Activated CD4-positive, alpha-beta T cell treated with anti-CD3 and anti-CD28 coated beads, Interleukin-2, amount 10 ng/mL, durations not matched to agents 7 days and 5 days (primary cell): ENCODE data around the gene MARK4. TPM values are rescaled to one million over a fixed set of nuclear protein-coding genes. Genes with fewer than 3 reads are reported as not detected.

Source experiments
- CTCF ChIA-PET: fragments of 350-600 bp; sonication (Branson Sonifier 250); formaldehyde crosslinking; loops from one replicate; lab custom pipeline; 2021; ENCODE audit warnings: antibody characterized with exemption; lab: Charles Lee
- POLR2A ChIA-PET: fragments of 350-600 bp; sonication (Branson Sonifier 250); formaldehyde crosslinking; loops from one replicate; lab custom pipeline; 2021; ENCODE audit warnings: antibody characterized with exemption; lab: Charles Lee
- DNase-seq: peaks from one replicate; pipeline ENCODE4 v3.0.0-alpha.2; 2020
- H3K27ac Mint-ChIP-seq: one replicate; pipeline ENCODE4 v1.8.0; 2021; ENCODE audit warnings: mild to moderate bottlenecking, moderate library complexity, mixed read lengths
- H3K27me3 Mint-ChIP-seq: one replicate; pipeline ENCODE4 v1.8.0; 2021; ENCODE audit warnings: mixed read lengths
- H3K36me3 Mint-ChIP-seq: one replicate; pipeline ENCODE4 v1.8.0; 2021; ENCODE audit warnings: low read depth, mixed read lengths
- H3K4me1 Mint-ChIP-seq: one replicate; pipeline ENCODE4 v1.8.0; 2021; ENCODE audit warnings: mixed read lengths
- H3K4me3 Mint-ChIP-seq: one replicate; pipeline ENCODE4 v1.8.0; 2021; ENCODE audit warnings: mild to moderate bottlenecking, moderate library complexity, mixed read lengths
- H3K9me3 Mint-ChIP-seq: one replicate; pipeline ENCODE4 v1.8.0; 2021; ENCODE audit warnings: mixed read lengths
- total RNA-seq, 2 experiments: library from RNA; stranded (reverse); gene quantifications; one replicate each; pipeline ENCODE4 v1.2.3, GENCODE V29; 2021

The MARK4 gene
- total RNA-seq, 2 experiments from 2014 or later: 19.5 to 19.6 TPM

DNA sequence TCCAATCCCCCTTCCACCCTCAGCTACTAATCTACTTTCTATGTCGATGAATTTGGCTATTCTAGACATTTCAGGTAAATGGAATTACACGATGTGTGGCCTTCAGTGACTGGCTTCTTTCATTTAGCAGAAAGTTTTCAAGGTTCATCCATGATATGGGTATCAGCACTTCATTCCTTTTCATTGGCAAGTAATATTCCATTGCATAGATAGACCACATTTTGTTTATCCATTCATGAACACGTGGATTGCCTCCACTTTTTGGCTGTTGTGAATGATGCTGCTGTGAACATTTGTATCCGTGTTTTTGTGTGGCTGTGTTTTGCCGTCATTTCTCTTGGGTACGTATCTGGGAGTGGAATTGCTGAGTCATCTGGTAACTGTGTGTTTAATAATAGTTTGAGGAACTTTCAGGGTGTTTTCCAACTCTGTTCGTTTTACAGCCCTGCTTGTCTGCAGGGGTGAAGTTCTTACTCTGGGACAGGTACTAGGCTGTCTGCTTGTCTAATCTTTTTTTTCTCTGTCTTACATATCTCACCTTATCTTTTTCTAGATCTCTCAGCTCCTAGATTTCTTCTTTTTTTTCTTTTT is 32.5 kb downstream of the MARK4 start:
- H3K4me3 Mint-ChIP-seq: no peak overlapping the region
- ChIA-PET POLR2A (no interaction called here), CTCF (interaction anchor here (0.6 to 0.8 kb wide), 3 partner anchors 12 to 61 kb away, joined by 3 read pairs; no protein-coding TSS in a partner anchor)
- no peaks in the 10 kb centered on the region for H3K4me1 Mint-ChIP-seq
- no peaks in the 10 kb centered on the region for H3K9me3 Mint-ChIP-seq
- peaks cover 13% of the 10 kb centered on the region for H3K36me3 Mint-ChIP-seq
- no peaks in the 10 kb centered on the region for H3K27me3 Mint-ChIP-seq
- H3K27ac Mint-ChIP-seq: no peak overlapping the region
- DNase-seq: no peak

DNA sequence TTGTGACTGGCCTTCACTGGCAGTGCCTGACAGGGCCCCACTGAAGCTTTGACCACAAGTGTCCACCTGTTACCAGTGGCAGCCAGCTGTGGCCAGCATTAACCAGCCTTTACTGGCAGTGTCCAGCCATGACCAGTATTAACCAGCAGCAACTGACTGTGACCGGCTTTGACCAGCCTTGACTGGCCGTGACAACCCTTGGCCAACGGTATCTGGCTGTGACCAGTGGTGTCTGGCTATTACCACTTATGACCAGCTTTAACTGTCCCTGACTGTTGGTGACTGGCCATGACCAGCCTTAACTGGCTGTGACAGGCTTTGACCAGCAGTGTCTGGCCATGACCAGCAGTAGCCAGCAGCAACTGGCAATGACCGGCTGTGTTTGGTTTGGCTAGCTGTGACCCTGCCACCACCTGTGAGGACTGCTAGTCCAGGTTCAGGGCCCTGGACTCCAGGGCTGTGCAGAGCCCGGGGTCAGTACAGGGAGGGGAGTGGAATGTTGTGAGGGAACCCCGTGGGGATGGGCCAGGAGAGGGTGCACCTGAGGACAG is 39.4 kb downstream of the MARK4 start:
- CTCF ChIA-PET: interaction anchor here (0.6 kb wide), 1 partner anchor 19 kb away, joined by 4 read pairs; no protein-coding TSS in a partner anchor
- no peaks in the 10 kb centered on the region for H3K27me3 Mint-ChIP-seq
- no peak overlapping the region for H3K4me3 Mint-ChIP-seq
- DNase-seq: no peak
- H3K4me1 Mint-ChIP-seq: no peaks in the 10 kb centered on the region
- H3K9me3 Mint-ChIP-seq: peaks cover 2% of the 10 kb centered on the region
- POLR2A ChIA-PET: no interaction called here
- H3K36me3 Mint-ChIP-seq: peaks cover 13% of the 10 kb centered on the region
- no peak overlapping the region for H3K27ac Mint-ChIP-seq

DNA sequence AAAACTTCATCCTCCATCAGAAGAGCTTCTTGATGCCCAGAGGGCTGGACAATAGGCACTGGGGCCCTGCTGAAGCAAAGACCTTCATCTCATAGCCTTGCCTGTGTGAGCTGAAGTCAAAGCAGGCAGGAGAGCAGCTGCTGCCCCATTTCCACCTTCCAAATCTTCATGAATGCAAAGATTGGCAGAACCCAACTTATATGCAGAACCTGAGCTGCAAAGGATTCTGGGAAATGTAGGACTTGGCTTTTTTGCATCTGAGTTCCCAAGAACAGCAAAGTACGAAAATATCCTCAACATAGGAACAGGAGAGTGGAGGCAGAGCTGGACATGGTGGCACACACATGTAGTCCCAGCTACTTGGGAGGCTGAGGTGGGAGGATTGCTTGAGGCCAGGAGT is 40.8 kb downstream of the MARK4 start:
- no peak overlapping the region for H3K27ac Mint-ChIP-seq
- H3K27me3 Mint-ChIP-seq: no peaks in the 10 kb centered on the region
- no peak for DNase-seq
- H3K9me3 Mint-ChIP-seq: peaks cover 2% of the 10 kb centered on the region
- POLR2A ChIA-PET: no interaction called here
- no peaks in the 10 kb centered on the region for H3K4me1 Mint-ChIP-seq
- H3K4me3 Mint-ChIP-seq: no peak overlapping the region
- H3K36me3 Mint-ChIP-seq: peaks cover 11% of the 10 kb centered on the region
- CTCF ChIA-PET: no interaction called here

DNA sequence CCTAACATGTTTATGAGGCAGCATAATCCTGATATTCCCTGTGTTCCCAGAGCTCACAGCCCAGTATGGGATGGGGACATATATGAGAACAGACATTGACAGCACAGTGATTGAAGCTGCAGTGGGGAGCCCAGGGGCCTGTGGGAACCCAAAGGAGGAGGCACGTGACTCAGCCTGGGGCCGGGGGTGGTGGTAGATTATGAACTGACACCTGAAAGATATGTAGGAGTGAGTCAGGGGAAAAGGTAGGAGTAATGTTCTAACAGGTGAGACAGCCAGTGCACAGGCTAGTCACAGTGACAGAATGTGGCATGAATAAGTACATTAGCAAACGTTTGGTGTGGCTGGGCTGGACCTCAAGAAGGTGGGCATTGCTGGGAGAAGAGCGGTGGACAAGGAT is 42.6 kb downstream of the MARK4 start:
- H3K9me3 Mint-ChIP-seq: peaks cover 2% of the 10 kb centered on the region
- POLR2A ChIA-PET: no interaction called here
- H3K4me1 Mint-ChIP-seq: no peaks in the 10 kb centered on the region
- H3K4me3 Mint-ChIP-seq: no peak overlapping the region
- no peaks in the 10 kb centered on the region for H3K27me3 Mint-ChIP-seq
- H3K36me3 Mint-ChIP-seq: peaks cover 11% of the 10 kb centered on the region
- H3K27ac Mint-ChIP-seq: no peak overlapping the region
- CTCF ChIA-PET: no interaction called here
- no peak for DNase-seq

DNA sequence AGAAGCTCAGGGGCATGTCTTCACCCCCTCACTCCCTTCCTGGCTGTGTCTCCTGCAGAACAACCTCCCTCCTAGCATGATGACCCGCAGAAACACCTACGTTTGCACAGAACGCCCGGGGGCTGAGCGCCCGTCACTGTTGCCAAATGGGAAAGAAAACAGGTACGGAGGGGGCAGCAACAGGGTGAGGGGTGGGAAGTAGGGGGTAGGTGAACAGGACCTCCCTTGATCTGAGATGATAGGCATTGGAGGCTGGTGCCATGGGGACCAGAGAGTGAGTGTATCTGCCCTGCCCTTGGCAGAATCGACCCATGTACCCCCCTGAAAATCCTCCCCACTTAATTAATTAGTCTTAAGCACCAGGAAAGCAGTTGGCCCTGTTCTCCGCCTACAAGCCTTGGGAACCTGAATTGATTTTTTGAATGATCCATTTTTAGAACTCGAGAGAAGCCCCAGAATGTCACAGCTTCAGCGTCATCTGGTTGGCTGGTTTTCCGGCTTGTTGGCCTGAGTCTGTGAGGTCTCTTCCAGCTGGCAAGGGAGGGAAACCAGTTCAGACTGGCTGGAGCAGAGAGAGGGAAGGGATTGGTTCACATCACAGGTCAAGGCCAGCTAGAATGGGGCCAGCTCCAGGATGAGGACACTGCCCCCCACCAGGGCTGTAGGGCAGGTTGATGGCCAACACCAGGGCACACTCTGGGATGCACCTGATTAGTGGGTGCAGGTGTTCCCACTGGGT is 43.4 kb downstream of the MARK4 start:
- Mint-ChIP-seq H3K9me3 (peaks cover 2% of the 10 kb centered on the region), H3K36me3 (peaks cover 11% of the 10 kb centered on the region), H3K4me1 (no peaks in the 10 kb centered on the region), H3K27ac (no peak overlapping the region), H3K27me3 (no peaks in the 10 kb centered on the region), H3K4me3 (no peak overlapping the region)
- ChIA-PET POLR2A (no interaction called here), CTCF (no interaction called here)
- DNase-seq: no peak

DNA sequence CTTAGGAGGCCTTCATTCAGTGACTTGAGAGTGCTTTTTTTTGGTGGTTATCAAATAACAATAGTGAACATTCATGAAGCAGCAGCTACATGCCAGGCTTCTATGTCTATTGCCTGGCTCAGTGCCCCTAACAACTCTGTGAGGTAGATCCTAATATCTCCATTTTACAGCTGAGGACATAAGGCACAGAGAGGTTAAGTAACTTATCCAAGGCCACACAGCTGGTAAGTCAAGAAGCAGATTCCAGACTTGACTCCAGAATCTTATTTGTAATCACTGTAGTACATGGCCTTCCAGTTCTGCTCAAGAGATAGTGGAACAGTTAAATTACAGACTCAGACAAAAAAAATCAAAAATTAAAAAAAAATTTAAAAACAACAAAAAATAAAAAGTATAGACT is 44.8 kb downstream of the MARK4 start:
- no peaks in the 10 kb centered on the region for H3K27me3 Mint-ChIP-seq
- peaks cover 11% of the 10 kb centered on the region for H3K36me3 Mint-ChIP-seq
- H3K27ac Mint-ChIP-seq: no peak overlapping the region
- POLR2A ChIA-PET: no interaction called here
- DNase-seq: no peak
- peaks cover 2% of the 10 kb centered on the region for H3K9me3 Mint-ChIP-seq
- no peaks in the 10 kb centered on the region for H3K4me1 Mint-ChIP-seq
- CTCF ChIA-PET: interaction anchor here (1.1 kb wide), 1 partner anchor 13 kb away, joined by 3 read pairs; no protein-coding TSS in a partner anchor
- no peak overlapping the region for H3K4me3 Mint-ChIP-seq

DNA sequence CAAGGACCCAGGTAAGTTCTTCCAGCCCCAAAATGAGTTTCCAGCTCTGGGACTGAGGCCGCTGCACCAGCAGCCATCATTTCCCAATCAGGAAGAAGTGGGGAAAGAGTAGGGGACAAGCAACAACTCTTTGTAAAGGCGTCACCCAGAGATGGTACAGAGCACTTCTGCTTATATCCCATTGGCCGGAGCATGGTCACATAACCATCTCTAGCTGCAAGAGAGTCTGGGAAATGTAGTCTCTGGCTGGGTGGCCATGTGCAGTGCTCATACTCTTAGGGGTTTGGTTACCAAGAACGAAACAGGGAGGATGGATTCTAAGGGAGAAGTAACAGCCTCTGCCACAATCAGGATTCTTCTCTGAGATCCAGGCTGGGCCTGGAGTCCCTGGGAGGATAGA is 45.3 kb downstream of the MARK4 start:
- CTCF ChIA-PET: interaction anchor here (1.1 kb wide), 1 partner anchor 13 kb away, joined by 3 read pairs; no protein-coding TSS in a partner anchor
- Mint-ChIP-seq H3K4me3 (no peak overlapping the region), H3K27ac (no peak overlapping the region), H3K36me3 (peaks cover 10% of the 10 kb centered on the region), H3K27me3 (no peaks in the 10 kb centered on the region), H3K4me1 (no peaks in the 10 kb centered on the region), H3K9me3 (peaks cover 2% of the 10 kb centered on the region)
- POLR2A ChIA-PET: no interaction called here
- no peak for DNase-seq

DNA sequence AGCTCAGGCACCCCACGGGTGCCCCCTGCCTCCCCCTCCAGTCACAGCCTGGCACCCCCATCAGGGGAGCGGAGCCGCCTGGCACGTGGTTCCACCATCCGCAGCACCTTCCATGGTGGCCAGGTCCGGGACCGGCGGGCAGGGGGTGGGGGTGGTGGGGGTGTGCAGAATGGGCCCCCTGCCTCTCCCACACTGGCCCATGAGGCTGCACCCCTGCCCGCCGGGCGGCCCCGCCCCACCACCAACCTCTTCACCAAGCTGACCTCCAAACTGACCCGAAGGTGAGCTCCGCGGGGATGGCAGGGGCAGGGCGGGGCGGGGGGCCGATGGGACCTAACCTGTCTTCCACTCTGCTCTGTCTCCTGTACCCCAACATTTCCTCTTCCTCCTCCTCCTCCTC is 46.6 kb downstream of the MARK4 start:
- Mint-ChIP-seq H3K27me3 (no peaks in the 10 kb centered on the region), H3K27ac (no peak overlapping the region), H3K4me1 (no peaks in the 10 kb centered on the region), H3K4me3 (no peak overlapping the region), H3K36me3 (peaks cover 3% of the 10 kb centered on the region), H3K9me3 (no peaks in the 10 kb centered on the region)
- ChIA-PET CTCF (interaction anchor here (1.0 kb wide), 1 partner anchor 8 kb away, joined by 6 read pairs; no protein-coding TSS in a partner anchor), POLR2A (no interaction called here)
- DNase-seq: no peak

DNA sequence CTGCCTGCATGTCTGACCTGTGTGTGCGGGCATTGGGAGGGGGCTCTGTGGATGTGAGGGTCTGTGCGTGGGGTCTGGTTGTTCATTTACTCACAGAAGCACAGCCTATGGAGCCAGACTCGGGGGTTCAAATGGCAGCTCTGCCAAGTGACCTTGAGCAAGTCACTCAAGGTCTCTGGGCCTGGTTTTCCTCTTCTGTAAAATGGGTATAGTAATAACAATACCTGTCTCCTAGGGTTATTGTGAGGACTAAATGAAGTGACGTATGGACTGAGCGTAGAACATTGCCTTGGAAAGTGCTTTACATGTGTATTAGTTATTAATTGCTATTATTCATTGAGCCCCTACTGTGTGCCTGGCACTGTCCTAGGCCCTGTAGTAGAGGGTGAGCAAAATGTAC is 47.2 kb downstream of the MARK4 start:
- peaks cover 3% of the 10 kb centered on the region for H3K36me3 Mint-ChIP-seq
- DNase-seq: no peak
- ChIA-PET CTCF (interaction anchor here (1.0 kb wide), 1 partner anchor 9 kb away, joined by 6 read pairs; no protein-coding TSS in a partner anchor), POLR2A (no interaction called here)
- no peaks in the 10 kb centered on the region for H3K9me3 Mint-ChIP-seq
- no peak overlapping the region for H3K27ac Mint-ChIP-seq
- no peak overlapping the region for H3K4me3 Mint-ChIP-seq
- no peaks in the 10 kb centered on the region for H3K27me3 Mint-ChIP-seq
- H3K4me1 Mint-ChIP-seq: no peaks in the 10 kb centered on the region

DNA sequence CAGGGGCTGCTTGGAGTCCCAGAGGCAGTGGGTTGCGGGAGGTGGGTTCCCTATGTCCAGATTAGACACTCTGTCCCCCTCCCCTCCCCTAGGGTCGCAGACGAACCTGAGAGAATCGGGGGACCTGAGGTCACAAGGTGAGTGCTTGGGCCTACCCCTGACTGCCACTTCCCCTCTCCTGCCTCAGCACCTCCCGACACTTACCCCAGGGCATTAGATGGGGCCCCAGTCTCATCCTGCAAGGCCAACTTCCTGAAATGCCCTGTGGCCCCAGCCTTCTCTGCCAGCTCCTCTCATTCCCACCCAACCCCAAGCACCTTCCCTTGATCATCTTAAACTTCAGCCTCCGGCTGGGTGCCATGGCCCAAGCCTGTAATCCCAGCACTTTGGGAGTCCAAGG is 48.6 kb downstream of the MARK4 start:
- no peak overlapping the region for H3K27ac Mint-ChIP-seq
- H3K9me3 Mint-ChIP-seq: no peaks in the 10 kb centered on the region
- H3K27me3 Mint-ChIP-seq: no peaks in the 10 kb centered on the region
- ChIA-PET CTCF (no interaction called here), POLR2A (no interaction called here)
- H3K4me3 Mint-ChIP-seq: no peak overlapping the region
- H3K36me3 Mint-ChIP-seq: peaks cover 3% of the 10 kb centered on the region
- no peaks in the 10 kb centered on the region for H3K4me1 Mint-ChIP-seq
- no peak for DNase-seq

DNA sequence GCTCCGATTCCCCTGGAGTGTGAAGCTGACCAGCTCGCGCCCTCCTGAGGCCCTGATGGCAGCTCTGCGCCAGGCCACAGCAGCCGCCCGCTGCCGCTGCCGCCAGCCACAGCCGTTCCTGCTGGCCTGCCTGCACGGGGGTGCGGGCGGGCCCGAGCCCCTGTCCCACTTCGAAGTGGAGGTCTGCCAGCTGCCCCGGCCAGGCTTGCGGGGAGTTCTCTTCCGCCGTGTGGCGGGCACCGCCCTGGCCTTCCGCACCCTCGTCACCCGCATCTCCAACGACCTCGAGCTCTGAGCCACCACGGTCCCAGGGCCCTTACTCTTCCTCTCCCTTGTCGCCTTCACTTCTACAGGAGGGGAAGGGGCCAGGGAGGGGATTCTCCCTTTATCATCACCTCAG is 51.3 kb downstream of the MARK4 start:
- Mint-ChIP-seq H3K27ac (no peak overlapping the region), H3K27me3 (no peaks in the 10 kb centered on the region), H3K36me3 (no peaks in the 10 kb centered on the region), H3K4me3 (no peak overlapping the region), H3K4me1 (no peaks in the 10 kb centered on the region), H3K9me3 (no peaks in the 10 kb centered on the region)
- POLR2A ChIA-PET: no interaction called here
- CTCF ChIA-PET: no interaction called here
- DNase-seq: no peak

DNA sequence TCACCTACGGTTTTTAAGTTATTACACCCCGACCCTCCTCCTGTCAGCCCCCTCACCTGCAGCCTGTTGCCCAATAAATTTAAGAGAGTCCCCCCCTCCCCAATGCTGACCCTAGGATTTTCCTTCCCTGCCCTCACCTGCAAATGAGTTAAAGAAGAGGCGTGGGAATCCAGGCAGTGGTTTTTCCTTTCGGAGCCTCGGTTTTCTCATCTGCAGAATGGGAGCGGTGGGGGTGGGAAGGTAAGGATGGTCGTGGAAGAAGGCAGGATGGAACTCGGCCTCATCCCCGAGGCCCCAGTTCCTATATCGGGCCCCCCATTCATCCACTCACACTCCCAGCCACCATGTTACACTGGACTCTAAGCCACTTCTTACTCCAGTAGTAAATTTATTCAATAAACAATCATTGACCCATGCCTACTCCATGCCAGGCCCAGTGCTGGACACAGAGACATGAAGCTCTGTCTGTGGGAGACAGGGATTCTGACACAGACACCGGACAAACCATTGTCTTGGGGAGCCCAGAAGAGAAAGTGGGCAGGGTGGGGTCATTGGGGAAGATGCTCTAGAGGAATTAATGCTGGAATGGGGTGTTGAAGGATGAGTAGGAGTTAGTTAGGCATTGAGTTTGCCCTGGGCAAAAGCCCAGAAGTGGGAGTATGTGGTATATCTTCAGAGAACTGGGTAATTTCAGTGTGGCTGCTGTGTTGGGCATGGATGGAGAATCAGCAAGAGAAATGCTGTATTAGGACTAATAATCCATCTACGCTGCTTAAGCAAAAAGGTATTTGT is 52.4 kb downstream of the MARK4 start:
- Mint-ChIP-seq H3K4me1 (no peaks in the 10 kb centered on the region), H3K36me3 (no peaks in the 10 kb centered on the region), H3K27ac (no peak overlapping the region), H3K9me3 (no peaks in the 10 kb centered on the region), H3K27me3 (no peaks in the 10 kb centered on the region), H3K4me3 (no peak overlapping the region)
- ChIA-PET CTCF (no interaction called here), POLR2A (no interaction called here)
- no peak for DNase-seq
